Stimulated activated CD4-positive, alpha-beta T cell treated with anti-CD3 and anti-CD28 coated beads, Interleukin-4, amount 100 ng/mL, for 1 hour (primary cell): ENCODE results near the gene STK38.
"Not testable (repeated sequence)": the region's sequence is repeated elsewhere in the genome, so short reads cannot be mapped to it uniquely, and the experiment has no call there.

ENCODE experiments used
- DNase-seq: peaks from one replicate; pipeline ENCODE4 v3.0.0-alpha.2; 2020

STK38 gene

GRCh38 chr6:36546920-36547645 is at the start of gene STK38:
TSS of gene STK38 (minus strand) at chr6:36547479. CDS start at chr6:36540202, 7,277 bp downstream.
- peak; percentile 93 for DNase-seq

DNA sequence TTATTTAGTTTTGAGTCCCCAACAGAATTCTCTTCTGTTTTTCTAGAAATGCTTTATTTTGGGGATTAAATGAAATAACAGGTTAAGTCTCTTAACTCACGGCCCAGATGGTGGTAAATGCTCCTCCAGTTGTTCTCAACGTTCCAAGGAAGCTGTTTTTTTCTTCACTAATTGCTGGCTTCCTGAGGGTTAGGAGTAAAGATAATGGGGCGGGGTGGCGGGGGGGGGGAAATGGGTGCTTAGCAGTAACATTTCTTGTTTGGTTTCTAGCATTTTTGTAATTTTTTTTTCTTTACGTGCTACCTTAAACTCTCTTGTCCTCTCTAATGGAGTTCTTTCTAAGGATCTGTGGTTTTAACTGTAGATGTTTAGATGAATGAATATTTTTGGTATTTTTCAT is 49.1 kb upstream of the STK38 start:
- no peak for DNase-seq

DNA sequence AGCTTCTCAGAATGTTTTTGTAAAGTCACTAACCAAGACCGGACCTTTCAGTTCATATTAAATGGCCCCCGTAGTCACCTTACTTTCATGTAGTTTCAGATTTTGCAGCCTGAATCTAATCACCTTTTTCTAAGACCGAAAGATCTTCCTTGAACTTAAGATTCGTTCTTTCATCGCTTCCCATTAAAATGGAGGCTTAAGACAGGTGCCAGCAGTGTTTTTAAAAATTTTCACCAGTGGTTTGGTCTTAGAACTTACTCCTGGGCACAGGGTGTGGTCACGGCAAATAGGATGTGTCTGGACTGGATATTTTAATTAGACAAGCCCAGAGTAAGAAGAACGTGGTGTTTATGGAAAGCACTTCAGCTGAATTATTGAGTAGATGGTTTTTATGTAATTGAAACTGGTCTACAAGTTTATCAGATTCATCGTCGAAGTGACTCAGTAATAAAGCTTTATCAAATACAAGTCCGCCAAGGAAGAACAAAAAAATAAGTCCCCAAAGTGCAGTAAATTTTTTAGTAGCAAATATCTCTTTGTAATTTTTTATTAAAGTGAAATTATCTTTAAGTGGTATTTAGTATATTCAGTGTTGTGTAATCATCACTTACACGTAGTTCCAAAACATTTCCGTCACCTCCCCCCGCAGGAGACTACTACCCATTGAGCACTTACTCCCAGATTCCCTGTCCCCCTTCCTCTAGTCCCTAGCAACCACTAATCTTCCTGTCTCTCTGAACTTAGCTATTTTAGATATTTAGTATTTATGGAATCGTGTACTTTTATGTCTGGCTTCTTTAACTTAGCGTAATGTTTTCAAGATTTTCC is 47.8 kb upstream of the STK38 start:
- no peak for DNase-seq

DNA sequence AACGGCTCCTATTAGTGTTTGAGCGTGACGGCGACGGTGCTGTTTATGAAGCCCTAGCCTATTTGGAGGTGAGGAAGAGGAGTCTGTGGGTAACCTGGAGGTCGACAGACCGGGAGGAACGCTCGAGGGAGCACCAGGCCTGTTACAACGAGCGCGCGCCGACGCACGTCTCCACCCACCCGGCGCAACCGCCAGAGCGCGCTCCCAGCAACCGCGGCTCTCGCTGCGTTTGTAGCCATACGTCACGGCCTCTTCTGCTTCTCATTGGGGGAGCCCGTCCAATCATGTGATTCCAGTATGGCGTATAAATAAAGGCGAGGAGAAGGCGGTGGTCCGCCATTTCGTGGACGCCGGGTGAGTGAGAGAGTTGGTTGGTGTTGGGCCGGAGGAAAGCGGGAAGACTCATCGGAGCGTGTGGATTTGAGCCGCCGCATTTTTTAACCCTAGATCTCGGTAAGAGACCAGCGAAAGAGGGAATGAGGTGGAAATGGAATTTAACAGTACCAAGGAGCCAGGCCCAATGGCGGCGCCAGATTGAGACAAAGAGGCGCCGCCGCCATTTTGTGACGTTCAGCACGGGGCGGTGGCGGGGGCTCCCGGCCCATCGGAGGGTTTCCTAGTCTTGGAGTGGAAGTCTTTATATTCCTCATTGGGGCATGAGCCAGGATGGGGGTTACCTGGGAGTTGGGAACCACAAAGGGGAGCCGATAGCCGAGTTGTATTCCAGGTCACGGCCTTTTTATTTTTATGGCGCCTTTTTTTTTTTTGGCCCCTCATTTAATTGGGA is 46.9 kb upstream of the STK38 start, which contains the start of gene SRSF3:
SRSF3 (plus strand) TSS at position 334 of the 787 bp plus-strand sequence. CDS start 2,401 bp downstream, outside the sequence.
- DNase-seq: peak; percentile 92

DNA sequence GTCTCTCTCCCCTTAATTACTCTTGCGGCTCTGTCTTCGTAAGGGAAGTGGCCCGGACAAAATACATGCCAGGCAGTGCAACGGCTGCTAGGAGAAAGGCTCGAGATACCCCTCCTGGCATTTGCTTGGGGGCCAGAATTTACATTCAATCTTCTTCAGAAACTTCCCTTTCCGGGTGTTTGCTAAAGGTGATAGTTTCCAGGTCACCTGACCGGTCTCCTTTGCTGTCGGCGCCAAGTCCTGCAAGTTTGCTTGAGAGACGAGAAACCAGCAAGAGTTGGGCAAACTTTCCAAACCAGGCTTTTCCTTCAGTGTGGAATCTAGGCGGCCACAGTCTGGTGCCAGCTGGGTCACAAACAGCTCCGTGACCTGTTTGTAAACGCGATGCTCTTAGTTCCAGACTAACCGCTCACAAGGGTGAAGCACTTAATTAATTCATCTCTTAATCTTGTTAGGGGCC is 46.3 kb upstream of the STK38 start:
- peak; percentile 28 for DNase-seq

DNA sequence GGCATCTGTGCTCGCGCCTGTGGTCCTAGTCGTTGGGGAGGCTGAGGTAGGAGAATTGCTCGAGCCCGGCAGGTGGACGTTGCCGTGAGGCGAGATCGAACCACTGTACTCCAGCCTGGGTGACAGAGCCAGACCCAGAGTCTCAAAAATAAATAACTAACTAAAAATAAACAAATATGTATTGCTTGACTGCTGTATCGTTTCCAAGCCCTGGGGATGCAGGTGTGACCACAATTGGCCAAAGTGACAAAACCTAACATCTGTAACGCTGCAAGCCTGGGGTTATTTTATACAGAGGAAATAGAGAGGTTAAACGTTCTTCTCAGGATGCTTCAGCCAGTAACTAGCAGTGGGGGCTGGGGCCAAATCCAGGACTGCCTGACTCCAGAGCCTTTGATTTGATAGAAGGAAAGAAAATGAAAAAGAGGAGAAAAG is 45.0 kb upstream of the STK38 start:
- DNase-seq: no peak

- no peak for DNase-seq
Observed at GRCh38 chr6:36590237-36590636, 43.0 kb upstream of the STK38 start.

- not testable (repeated sequence) for DNase-seq
Observed at GRCh38 chr6:36589025-36589400, 41.7 kb upstream of the STK38 start.

- no peak for DNase-seq
Observed at GRCh38 chr6:36586606-36587005, 39.3 kb upstream of the STK38 start.

DNA sequence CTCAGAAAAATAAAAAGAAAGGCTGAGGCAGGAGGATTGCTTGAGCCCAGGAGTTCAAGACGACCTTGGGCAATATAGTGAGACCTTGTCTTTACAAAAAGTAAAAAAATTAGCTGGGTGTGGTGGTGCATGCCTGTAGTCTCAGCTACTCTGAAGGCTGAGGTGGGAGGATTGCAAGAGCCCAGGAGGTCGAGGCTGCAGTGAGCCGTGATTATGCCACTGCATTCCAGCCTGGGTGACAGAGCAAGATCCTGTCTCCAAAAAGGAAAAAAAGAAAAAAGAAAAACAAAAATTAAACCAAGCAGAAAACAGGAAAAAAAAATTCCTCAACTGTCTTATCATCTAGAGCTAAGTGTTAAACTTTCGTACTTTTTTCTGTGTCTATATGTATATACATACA is 34.4 kb upstream of the STK38 start:
- DNase-seq: no peak

- DNase-seq: no peak
Observed at GRCh38 chr6:36580184-36580526, 32.9 kb upstream of the STK38 start.

DNA sequence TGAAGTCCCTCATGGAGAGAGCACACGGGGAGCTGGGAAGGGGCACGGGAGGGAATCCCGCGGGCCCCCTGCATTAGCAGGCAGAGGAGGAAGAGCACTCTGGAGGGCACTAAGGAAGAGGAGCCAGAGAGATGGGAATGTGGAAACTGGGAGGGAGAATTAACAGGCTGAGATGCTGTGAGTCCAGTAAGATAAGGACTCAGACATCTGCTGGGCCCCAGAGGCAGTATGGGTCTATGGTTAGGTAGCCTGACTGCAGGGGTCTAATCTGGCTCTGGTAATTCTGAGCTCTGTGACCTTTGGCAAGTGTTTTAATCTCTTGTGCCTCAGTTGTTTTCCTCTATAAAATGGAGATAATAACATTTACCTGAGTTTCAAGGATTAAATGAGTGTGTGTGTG is 31.2 kb upstream of the STK38 start:
- DNase-seq: no peak

GRCh38 chr6:36578030-36578429 is 30.8 kb upstream of the STK38 start:
- no peak for DNase-seq

- DNase-seq: no peak
Observed at GRCh38 chr6:36577301-36577700, 30.0 kb upstream of the STK38 start.

GRCh38 chr6:36576578-36576977 is 29.3 kb upstream of the STK38 start:
- DNase-seq: no peak

- DNase-seq: no peak
Observed at GRCh38 chr6:36574679-36575078, 27.4 kb upstream of the STK38 start.

- not testable (repeated sequence) for DNase-seq
Observed at GRCh38 chr6:36572353-36573311, 25.4 kb upstream of the STK38 start.

- DNase-seq: no peak
Observed at GRCh38 chr6:36571122-36572043, 24.1 kb upstream of the STK38 start.

DNA sequence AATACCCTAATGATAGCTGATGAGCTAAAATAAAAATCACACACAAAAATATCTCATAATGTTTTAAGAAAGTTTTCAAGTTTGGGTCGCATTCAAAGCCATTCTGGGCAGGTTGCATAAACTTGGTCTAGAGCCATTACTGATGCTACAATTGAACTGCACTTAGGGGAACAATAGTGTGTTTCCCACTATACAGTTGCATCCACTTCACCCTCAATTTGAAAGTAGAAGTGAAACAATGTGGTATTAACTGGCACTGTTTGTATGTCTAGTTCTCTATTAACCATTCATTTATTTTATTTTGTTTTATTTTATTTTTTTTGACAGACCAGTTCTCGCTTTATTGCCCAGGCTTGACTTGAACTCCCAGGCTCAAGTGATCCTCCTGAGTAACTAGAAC is 23.0 kb upstream of the STK38 start:
- no peak for DNase-seq

GRCh38 chr6:36566418-36566905 is 19.2 kb upstream of the STK38 start:
- DNase-seq: no peak

DNA sequence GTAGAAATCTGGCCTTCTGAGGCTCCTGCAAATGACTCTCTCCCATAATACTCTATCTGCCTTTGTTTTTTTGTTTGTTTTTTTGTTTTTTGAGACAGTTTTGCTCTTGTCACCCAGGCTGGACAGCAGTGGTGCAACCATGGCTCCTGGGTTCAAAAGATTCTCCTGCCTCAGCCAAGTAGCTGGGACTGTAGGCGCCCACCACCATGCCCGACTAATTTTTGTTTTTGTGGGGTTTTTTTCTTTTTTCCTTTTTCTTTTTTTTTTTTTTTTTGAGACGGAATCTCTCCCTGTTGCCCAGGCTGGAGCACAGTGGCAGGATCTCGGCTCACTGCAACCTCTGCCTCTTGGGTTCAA is 16.6 kb upstream of the STK38 start:
- no peak for DNase-seq
